Left ventricle myocardium inferior (tissue), 1 donor: Measurements from ENCODE around the gene RCBTB2. TPM values are rescaled to one million over a fixed set of nuclear protein-coding genes. Genes with fewer than 3 reads are reported as not detected.

Source experiments
- DNase-seq: peaks from one replicate; pipeline ENCODE4 v3.0.0-alpha.2; 2020
- H3K27ac ChIP-seq: fragments of 200-600 bp; replicated peaks from 2 replicates; pipeline ENCODE4 v1.8.0; 2021
- H3K27me3 ChIP-seq: fragments of 200-600 bp; 2 replicates; pipeline ENCODE4 v1.8.0; 2021; ENCODE audit warnings: low read depth
- H3K36me3 ChIP-seq: fragments of 200-600 bp; 2 replicates; pipeline ENCODE4 v1.8.0; 2021
- H3K4me1 ChIP-seq: fragments of 200-600 bp; 2 replicates; pipeline ENCODE4 v1.8.0; 2021
- H3K4me3 ChIP-seq: fragments of 200-600 bp; 2 replicates; pipeline ENCODE4 v1.8.0; 2021; ENCODE audit warnings: mild to moderate bottlenecking, moderate library complexity
- H3K9me3 ChIP-seq: fragments of 200-600 bp; replicated peaks from 2 replicates; pipeline ENCODE4 v1.8.0; 2021
- CTCF ChIP-seq: fragments of 200-600 bp; IDR thresholded peaks from 2 replicates; pipeline ENCODE4 v1.8.0; 2021; ENCODE audit warnings: antibody characterized with exemption, mild to moderate bottlenecking, borderline replicate concordance
- intact Hi-C: fragments of 100-400 bp; cut with micrococcal nuclease; formaldehyde crosslinking; loops from one replicate; pipeline ENCODE4 v1.11.0; 2022
- total RNA-seq: library from RNA; stranded (reverse); fragmentation: NEBNext Ultra II Directional; extraction: Animal tissue kit (Norgen Biotek cat#: 25700); gene quantifications from one replicate; pipeline ENCODE4 v1.2.1, GENCODE V29; 2021
- donor health status: DM: no; HTN: yes; CAD: no; lungs with severe emphysema.

Gene RCBTB2
- total RNA-seq, 1 donor from 2014 or later = 14.8 TPM

GRCh38 chr13:48561466-48562235, 28.8 kb upstream of the RCBTB2 start:
- DNase-seq = no peak

GRCh38 chr13:48560657-48561337, 27.9 kb upstream of the RCBTB2 start:
- H3K27ac ChIP-seq = no peak overlapping the region
- H3K4me3 ChIP-seq = no peak overlapping the region
- no peak for DNase-seq
- intact Hi-C loops = no loop called here
- no peak for TF ChIP-seq CTCF
- H3K27me3 ChIP-seq = no peaks in the 10 kb centered on the region
- peaks cover 8% of the 10 kb centered on the region for H3K4me1 ChIP-seq
- no peaks in the 10 kb centered on the region for H3K36me3 ChIP-seq
- H3K9me3 ChIP-seq = peaks cover 3% of the 10 kb centered on the region

More at GRCh38 chr13:48561466-48562235, 28.8 kb upstream of the RCBTB2 start:
- peaks cover 8% of the 10 kb centered on the region for H3K4me1 ChIP-seq
- no peaks in the 10 kb centered on the region for H3K9me3 ChIP-seq
- no peak overlapping the region for H3K27ac ChIP-seq
- intact Hi-C loops = no loop called here
- TF ChIP-seq CTCF = no peak
- H3K36me3 ChIP-seq = no peaks in the 10 kb centered on the region
- no peak overlapping the region for H3K4me3 ChIP-seq
- H3K27me3 ChIP-seq = no peaks in the 10 kb centered on the region

GRCh38 chr13:48559638-48560320, 26.9 kb upstream of the RCBTB2 start:
- TF ChIP-seq CTCF = no peak
- Histone ChIP-seq H3K27ac (no peak overlapping the region), H3K4me3 (no peak overlapping the region), H3K4me1 (peaks cover 8% of the 10 kb centered on the region), H3K27me3 (no peaks in the 10 kb centered on the region), H3K9me3 (peaks cover 13% of the 10 kb centered on the region), H3K36me3 (no peaks in the 10 kb centered on the region)
- no peak for DNase-seq
- intact Hi-C loops = no loop called here

GRCh38 chr13:48556817-48557216, 23.9 kb upstream of the RCBTB2 start:
- no peak for DNase-seq
- H3K27ac ChIP-seq = no peak overlapping the region

GRCh38 chr13:48555441-48555840, 22.6 kb upstream of the RCBTB2 start:
- no peaks in the 10 kb centered on the region for H3K36me3 ChIP-seq
- peaks cover 45% of the 10 kb centered on the region for H3K9me3 ChIP-seq
- TF ChIP-seq CTCF = no peak
- intact Hi-C loops = no loop called here
- DNase-seq = no peak
- H3K27me3 ChIP-seq = no peaks in the 10 kb centered on the region
- no peak overlapping the region for H3K27ac ChIP-seq
- H3K4me3 ChIP-seq = no peak overlapping the region
- no peaks in the 10 kb centered on the region for H3K4me1 ChIP-seq

More at GRCh38 chr13:48556817-48557216, 23.9 kb upstream of the RCBTB2 start:
- Histone ChIP-seq H3K27me3 (no peaks in the 10 kb centered on the region), H3K4me1 (no peaks in the 10 kb centered on the region), H3K36me3 (no peaks in the 10 kb centered on the region), H3K4me3 (no peak overlapping the region), H3K9me3 (peaks cover 31% of the 10 kb centered on the region)
- intact Hi-C loops = no loop called here
- TF ChIP-seq CTCF = no peak
